ENCODE results near the gene VPS37D. TPM values are rescaled to one million over a fixed set of nuclear protein-coding genes. Genes with fewer than 3 reads are reported as not detected.

The VPS37D gene
- total RNA-seq, 1 experiment from 2014 or later, result 0.85 TPM

DNA sequence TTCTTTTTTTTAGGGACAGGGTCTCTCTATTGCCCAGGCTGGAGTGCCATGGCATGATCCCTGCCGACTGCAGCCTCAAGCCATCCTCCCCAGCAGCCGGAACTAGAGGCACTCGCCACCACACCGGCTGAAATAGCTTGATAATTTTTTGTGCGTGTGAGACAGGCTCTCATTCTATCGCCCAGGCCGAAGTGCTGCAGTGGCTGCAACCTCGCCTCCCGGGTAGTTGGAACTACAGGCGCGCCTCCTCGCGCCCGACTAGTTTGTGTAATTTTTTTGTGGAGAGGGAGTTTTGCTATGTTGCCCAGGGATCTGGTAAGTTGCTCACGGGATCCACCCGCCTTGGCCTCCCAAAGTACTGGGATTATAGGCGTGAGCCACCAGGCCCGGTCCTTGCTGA lies 17.7 kb downstream of the VPS37D start:
- H3K4me1 Mint-ChIP-seq, result peaks cover 14 to 23% of the 10 kb centered on the region in 2 experiments
- peaks cover 3% of the 10 kb centered on the region for H4K20me1 ChIP-seq (ENCODE audit: control insufficient read depth, insufficient read depth, insufficient read length)
- no peak overlapping the region for H3K23ac ChIP-seq (ENCODE audit: insufficient read length, low read depth, low read length)
- no peaks in the 10 kb centered on the region for H3K27me3 ChIP-seq (ENCODE audit: insufficient read depth, low read length)
- no peak overlapping the region for H2BK20ac ChIP-seq (ENCODE audit: low read depth, low read length, poor library complexity, severe bottlenecking)
- H3K4me1 ChIP-seq (ENCODE audit: insufficient read depth, low read length), result peaks cover 4% of the 10 kb centered on the region; the same call in 1 of the 2 replicates
- no peak overlapping the region for H3K4me2 ChIP-seq (ENCODE audit: insufficient read depth, insufficient read length, low read length)
- TF ChIP-seq, protein P1, sequence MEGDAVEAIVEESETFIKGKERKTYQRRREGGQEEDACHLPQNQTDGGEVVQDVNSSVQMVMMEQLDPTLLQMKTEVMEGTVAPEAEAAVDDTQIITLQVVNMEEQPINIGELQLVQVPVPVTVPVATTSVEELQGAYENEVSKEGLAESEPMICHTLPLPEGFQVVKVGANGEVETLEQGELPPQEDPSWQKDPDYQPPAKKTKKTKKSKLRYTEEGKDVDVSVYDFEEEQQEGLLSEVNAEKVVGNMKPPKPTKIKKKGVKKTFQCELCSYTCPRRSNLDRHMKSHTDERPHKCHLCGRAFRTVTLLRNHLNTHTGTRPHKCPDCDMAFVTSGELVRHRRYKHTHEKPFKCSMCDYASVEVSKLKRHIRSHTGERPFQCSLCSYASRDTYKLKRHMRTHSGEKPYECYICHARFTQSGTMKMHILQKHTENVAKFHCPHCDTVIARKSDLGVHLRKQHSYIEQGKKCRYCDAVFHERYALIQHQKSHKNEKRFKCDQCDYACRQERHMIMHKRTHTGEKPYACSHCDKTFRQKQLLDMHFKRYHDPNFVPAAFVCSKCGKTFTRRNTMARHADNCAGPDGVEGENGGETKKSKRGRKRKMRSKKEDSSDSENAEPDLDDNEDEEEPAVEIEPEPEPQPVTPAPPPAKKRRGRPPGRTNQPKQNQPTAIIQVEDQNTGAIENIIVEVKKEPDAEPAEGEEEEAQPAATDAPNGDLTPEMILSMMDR (conservative IDR thresholded peaks at IDR 0.05), result no peak
- no peaks in the 10 kb centered on the region for H3K9me3 Mint-ChIP-seq
- H2BK15ac ChIP-seq (ENCODE audit: low read depth, low read length), result no peak overlapping the region
- H3K18ac ChIP-seq (ENCODE audit: insufficient read length, low read depth, low read length), result no peak overlapping the region
- no peak overlapping the region for H4K91ac ChIP-seq (ENCODE audit: insufficient read length, low read depth, low read length)
- no peak for DNase-seq
- H3K23me2 ChIP-seq (ENCODE audit: insufficient read length, low read depth, low read length, poor library complexity, severe bottlenecking), result peaks cover 12% of the 10 kb centered on the region
- no peak overlapping the region for H3T11ph ChIP-seq (ENCODE audit: low read length)
- no peak overlapping the region for H2BK12ac ChIP-seq (ENCODE audit: insufficient read length, low read depth, low read length)
- no peak overlapping the region for H2BK5ac ChIP-seq (ENCODE audit: insufficient read length, low read length)
- H2AFZ ChIP-seq (ENCODE audit: low read length), result no peak overlapping the region
- H3K4me3 Mint-ChIP-seq, result peak overlapping the region; percentile 79 to 90; a peak in 3 of 5 replicates
- H3K79me2 ChIP-seq (ENCODE audit: insufficient read depth, low read length), result peaks cover 23% of the 10 kb centered on the region; the same call in 1 of the 2 replicates
- H3K79me1 ChIP-seq (ENCODE audit: insufficient read depth, low read depth, low read length, poor library complexity, severe bottlenecking), result peaks cover 19% of the 10 kb centered on the region
- H3K56ac ChIP-seq (ENCODE audit: insufficient read length, low read depth, low read length), result no peak overlapping the region
- H2AK5ac ChIP-seq (ENCODE audit: insufficient read length, low read length), result no peak overlapping the region
- H3K27ac Mint-ChIP-seq, result no peak overlapping the region
- no peak overlapping the region for H3K27ac ChIP-seq (ENCODE audit: insufficient read length, low read depth, low read length)
- H3K14ac ChIP-seq (ENCODE audit: insufficient read depth, low read length), result no peak overlapping the region
- no peaks in the 10 kb centered on the region; the same call in 1 of the 2 replicates for H3K27me3 Mint-ChIP-seq (ENCODE audit: low read depth)
- no peak overlapping the region for H2BK120ac ChIP-seq (ENCODE audit: low read depth, low read length, poor library complexity, severe bottlenecking)
- no peaks in the 10 kb centered on the region for H3K9me3 ChIP-seq (ENCODE audit: control insufficient read depth, low read depth, low read length)
- no peak overlapping the region for H3K9ac ChIP-seq (ENCODE audit: extremely low read depth, insufficient read length, low read length)
- H4K8ac ChIP-seq (replicated peaks; ENCODE audit: insufficient read length, low read depth, low read length), result no peak overlapping the region
- H3K4ac ChIP-seq (ENCODE audit: low read depth, low read length), result no peak overlapping the region
- H4K5ac ChIP-seq (ENCODE audit: insufficient read length, low read depth, low read length), result no peak overlapping the region
- peaks cover 32 to 49% (median 40%) of the 10 kb centered on the region in 3 experiments; a peak in 6 of 7 replicates for H3K36me3 Mint-ChIP-seq (ENCODE audit: insufficient read depth in 1 of 3, low read depth in 3 of 3)
- WGBS (ENCODE audit: extremely low coverage, insufficient read length, low lambda C conversion rate), result no CpG with 5 or more reads among the region's 18 CpGs

Data from H9 (cell line).